ENCODE measurements around the gene COL9A3.

The COL9A3 gene

DNA sequence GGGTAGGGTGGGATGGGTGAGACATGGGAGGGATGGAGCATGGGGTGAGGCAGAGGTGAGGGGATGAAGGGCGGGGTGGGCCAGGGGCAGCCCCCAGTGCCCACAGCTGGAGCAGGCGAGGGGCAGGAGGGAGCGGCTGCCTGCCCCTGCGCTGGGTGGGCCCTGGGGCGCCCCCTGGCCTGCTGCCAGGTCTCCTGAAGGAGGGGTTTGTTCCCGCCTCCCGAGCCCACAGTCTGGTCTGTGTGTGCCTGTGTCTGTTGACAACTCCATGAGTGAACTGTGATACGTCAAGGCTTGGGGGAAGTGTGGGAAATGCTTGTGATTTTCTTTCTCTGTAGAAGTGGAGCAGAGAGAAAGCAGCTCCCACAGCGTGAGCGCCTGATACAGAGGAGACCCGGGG is 31.5 kb upstream of the COL9A3 start:
- H3K9ac ChIP-seq (ENCODE audit: low read length) = no peak overlapping the region
- H3K27ac ChIP-seq (ENCODE audit: low read length) = no peak overlapping the region
- no peak for TF ChIP-seq EZH2 (optimal IDR thresholded peaks at IDR 0.05; ENCODE audit: low read depth, low read length)
- TF ChIP-seq, protein P1, sequence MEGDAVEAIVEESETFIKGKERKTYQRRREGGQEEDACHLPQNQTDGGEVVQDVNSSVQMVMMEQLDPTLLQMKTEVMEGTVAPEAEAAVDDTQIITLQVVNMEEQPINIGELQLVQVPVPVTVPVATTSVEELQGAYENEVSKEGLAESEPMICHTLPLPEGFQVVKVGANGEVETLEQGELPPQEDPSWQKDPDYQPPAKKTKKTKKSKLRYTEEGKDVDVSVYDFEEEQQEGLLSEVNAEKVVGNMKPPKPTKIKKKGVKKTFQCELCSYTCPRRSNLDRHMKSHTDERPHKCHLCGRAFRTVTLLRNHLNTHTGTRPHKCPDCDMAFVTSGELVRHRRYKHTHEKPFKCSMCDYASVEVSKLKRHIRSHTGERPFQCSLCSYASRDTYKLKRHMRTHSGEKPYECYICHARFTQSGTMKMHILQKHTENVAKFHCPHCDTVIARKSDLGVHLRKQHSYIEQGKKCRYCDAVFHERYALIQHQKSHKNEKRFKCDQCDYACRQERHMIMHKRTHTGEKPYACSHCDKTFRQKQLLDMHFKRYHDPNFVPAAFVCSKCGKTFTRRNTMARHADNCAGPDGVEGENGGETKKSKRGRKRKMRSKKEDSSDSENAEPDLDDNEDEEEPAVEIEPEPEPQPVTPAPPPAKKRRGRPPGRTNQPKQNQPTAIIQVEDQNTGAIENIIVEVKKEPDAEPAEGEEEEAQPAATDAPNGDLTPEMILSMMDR (IDR thresholded peaks at IDR 0.05; ENCODE audit: low read length) = no peak
- TF ChIP-seq EZH2phosphoT487 (IDR thresholded peaks at IDR 0.05; ENCODE audit: low read length) = no peak

DNA sequence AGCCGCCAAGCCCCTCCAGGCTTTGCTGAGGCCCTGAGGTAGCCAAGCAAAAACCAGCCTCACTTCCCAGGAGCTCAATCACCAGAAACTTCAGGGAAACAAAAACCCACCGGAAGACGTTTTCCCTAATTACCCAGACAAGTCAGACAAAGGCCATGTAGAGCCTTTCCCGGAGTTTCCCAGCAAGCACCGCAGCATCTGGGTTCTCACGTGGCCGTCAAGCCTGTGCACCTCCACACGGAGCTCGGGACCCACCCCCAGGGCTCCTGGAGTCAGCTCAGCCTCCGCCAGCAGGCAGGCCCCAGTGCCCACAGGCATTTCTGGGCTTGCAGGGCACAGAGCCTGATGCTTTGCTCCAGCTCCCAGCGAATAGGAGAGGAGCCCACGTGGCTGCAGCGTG is 30.7 kb upstream of the COL9A3 start:
- no peaks in the 10 kb centered on the region for H4K20me1 ChIP-seq (ENCODE audit: insufficient read depth, low read length)
- H3K27me3 ChIP-seq (replicated peaks; ENCODE audit: insufficient read depth, low read length) = peaks cover 94% of the 10 kb centered on the region
- H3K9ac ChIP-seq (ENCODE audit: low read length) = no peak overlapping the region
- H3K9me2 ChIP-seq (replicated peaks; ENCODE audit: insufficient read depth, low read length) = no peaks in the 10 kb centered on the region
- no peaks in the 10 kb centered on the region for H3K36me3 ChIP-seq (replicated peaks; ENCODE audit: insufficient read depth, low read length)
- no peak overlapping the region for H2AFZ ChIP-seq (ENCODE audit: low read length)
- TF ChIP-seq EZH2phosphoT487 (IDR thresholded peaks at IDR 0.05; ENCODE audit: low read length) (no peak), EZH2 (optimal IDR thresholded peaks at IDR 0.05; ENCODE audit: low read depth, low read length) (no peak)
- TF ChIP-seq, protein P1 (IDR thresholded peaks at IDR 0.05; ENCODE audit: low read length) = no peak
- H3K4me1 ChIP-seq (ENCODE audit: low read length) = no peaks in the 10 kb centered on the region
- no peak for DNase-seq
- H3K4me2 ChIP-seq (ENCODE audit: low read depth, low read length) = no peak overlapping the region
- H3K79me2 ChIP-seq (ENCODE audit: low read length) = no peaks in the 10 kb centered on the region
- H3K9me3 ChIP-seq (replicated peaks; ENCODE audit: insufficient read depth, low read length) = no peaks in the 10 kb centered on the region
- no peaks in the 10 kb centered on the region for H3F3A ChIP-seq (ENCODE audit: insufficient read depth, low read length)
- no peak overlapping the region for H3K27ac ChIP-seq (ENCODE audit: low read length)
- H3K4me3 ChIP-seq (ENCODE audit: low read length) = no peak overlapping the region

More for the DNA sequence above, 31.5 kb upstream of the COL9A3 start:
- Histone ChIP-seq H3K4me3 (ENCODE audit: low read length) (no peak overlapping the region), H3K9me2 (replicated peaks; ENCODE audit: insufficient read depth, low read length) (no peaks in the 10 kb centered on the region), H3K79me2 (ENCODE audit: low read length) (no peaks in the 10 kb centered on the region), H3K27me3 (replicated peaks; ENCODE audit: insufficient read depth, low read length) (peaks cover 97% of the 10 kb centered on the region), H3K36me3 (replicated peaks; ENCODE audit: insufficient read depth, low read length) (no peaks in the 10 kb centered on the region), H3K4me1 (ENCODE audit: low read length) (no peaks in the 10 kb centered on the region), H3F3A (ENCODE audit: insufficient read depth, low read length) (no peaks in the 10 kb centered on the region), H4K20me1 (ENCODE audit: insufficient read depth, low read length) (no peaks in the 10 kb centered on the region), H2AFZ (ENCODE audit: low read length) (no peak overlapping the region), H3K9me3 (replicated peaks; ENCODE audit: insufficient read depth, low read length) (no peaks in the 10 kb centered on the region), H3K4me2 (ENCODE audit: low read depth, low read length) (no peak overlapping the region)
- no peak for DNase-seq

DNA sequence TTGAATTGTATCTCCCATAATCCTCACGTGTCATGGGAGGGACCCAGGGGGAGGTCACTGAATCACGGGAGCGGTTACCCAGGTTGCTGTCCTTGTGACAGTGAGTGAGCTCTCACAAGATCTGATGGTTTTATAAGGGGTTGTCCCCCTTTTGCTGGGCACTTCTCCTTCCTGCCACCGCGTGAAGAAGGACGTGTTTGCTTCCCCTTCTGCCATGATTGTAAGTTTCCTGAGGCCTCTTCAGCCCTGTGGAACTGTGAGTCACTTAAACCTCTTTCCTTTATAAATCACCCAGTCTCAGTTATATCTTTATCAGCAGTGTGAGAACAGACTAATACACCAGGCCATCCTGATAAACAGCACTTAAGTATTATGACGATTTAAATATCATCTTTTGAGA is 29.5 kb upstream of the COL9A3 start:
- Histone ChIP-seq H3K4me3 (ENCODE audit: low read length) (no peak overlapping the region), H3K4me1 (ENCODE audit: low read length) (no peaks in the 10 kb centered on the region), H3K36me3 (replicated peaks; ENCODE audit: insufficient read depth, low read length) (no peaks in the 10 kb centered on the region), H3F3A (ENCODE audit: insufficient read depth, low read length) (no peaks in the 10 kb centered on the region), H3K27me3 (replicated peaks; ENCODE audit: insufficient read depth, low read length) (peaks cover 82% of the 10 kb centered on the region), H3K9me3 (replicated peaks; ENCODE audit: insufficient read depth, low read length) (no peaks in the 10 kb centered on the region), H4K20me1 (ENCODE audit: insufficient read depth, low read length) (no peaks in the 10 kb centered on the region), H3K4me2 (ENCODE audit: low read depth, low read length) (no peak overlapping the region), H3K9ac (ENCODE audit: low read length) (no peak overlapping the region), H2AFZ (ENCODE audit: low read length) (no peak overlapping the region), H3K27ac (ENCODE audit: low read length) (no peak overlapping the region), H3K79me2 (ENCODE audit: low read length) (no peaks in the 10 kb centered on the region), H3K9me2 (replicated peaks; ENCODE audit: insufficient read depth, low read length) (no peaks in the 10 kb centered on the region)
- TF ChIP-seq EZH2phosphoT487 (IDR thresholded peaks at IDR 0.05; ENCODE audit: low read length) (no peak), EZH2 (optimal IDR thresholded peaks at IDR 0.05; ENCODE audit: low read depth, low read length) (no peak)
- TF ChIP-seq, protein P1 (IDR thresholded peaks at IDR 0.05; ENCODE audit: low read length) = no peak
- no peak for DNase-seq

Measured in MM.1S (cell line).